ENCODE results near the gene BCR.

GRCh38 chr22:23233084-23233531 is 52.8 kb downstream of the BCR start:
- TF ChIP-seq POLR2AphosphoS5 (IDR thresholded peaks at IDR 0.05): no peak
- TF ChIP-seq POLR2A (IDR thresholded peaks at IDR 0.05): no peak

All from upper lobe of left lung (tissue), 4 donors.